Thymus (tissue), 11 donors: ENCODE data around the gene CACNA2D4. TPM values are rescaled to one million over a fixed set of nuclear protein-coding genes. Genes with fewer than 3 reads are reported as not detected.

Source experiments
- DNase-seq, 9 donors: peaks; one replicate each; pipeline ENCODE4 v3.0.0-alpha.2; 2013; ENCODE audit warnings: low spot score in 9 of 9, low read depth in 6 of 9, missing footprints in 1 of 9
- H3K27ac ChIP-seq, 2 donors: one replicate each; pipeline ENCODE4 v1.5.1; 2013; ENCODE audit warnings: control low read depth in 1 of 2, low read depth in 1 of 2, low read length in 1 of 2, mild to moderate bottlenecking in 1 of 2, moderate library complexity in 1 of 2
- H3K27me3 ChIP-seq, 2 donors: one replicate each; pipeline ENCODE4 v1.5.1; 2013; ENCODE audit warnings: low read length in 1 of 2; ENCODE audit not compliant: control insufficient read depth in 2 of 2, insufficient read depth in 1 of 2
- H3K36me3 ChIP-seq, 2 donors: one replicate each; pipeline ENCODE4 v1.5.1; 2013; ENCODE audit warnings: low read length in 1 of 2, mild to moderate bottlenecking in 1 of 2, moderate library complexity in 1 of 2; ENCODE audit not compliant: control insufficient read depth in 2 of 2, insufficient read depth in 2 of 2
- H3K4me1 ChIP-seq, 2 donors: one replicate each; pipeline ENCODE4 v1.5.1; 2013; ENCODE audit warnings: low read length in 2 of 2; ENCODE audit not compliant: control insufficient read depth in 2 of 2, insufficient read depth in 2 of 2
- H3K4me3 ChIP-seq, 2 donors: one replicate each; pipeline ENCODE4 v1.5.1; 2013; ENCODE audit warnings: low read length in 2 of 2, control low read depth in 1 of 2, mild to moderate bottlenecking in 1 of 2
- H3K9me3 ChIP-seq, 2 donors: one replicate each; pipeline ENCODE4 v1.5.1; 2013; ENCODE audit warnings: low read length in 1 of 2, mild to moderate bottlenecking in 1 of 2; ENCODE audit not compliant: control insufficient read depth in 2 of 2, insufficient read depth in 1 of 2
- WGBS: extraction: QIAGEN DNeasy Blood & Tissue Kit; methylation state at CpG from one replicate; pipeline ENCODE4 v1.1.7; 2013; 5-methylcytosine and 5-hydroxymethylcytosine counted together
- polyA plus RNA-seq: library from polyadenylated mRNA; stranded (reverse); fragments of 200-250 nt; gene quantifications from one replicate; pipeline ENCODE4 v1.2.3, GENCODE V29; 2013
- total RNA-seq: library from RNA; stranded (reverse); fragments of 120-200 nt; gene quantifications from one replicate; pipeline ENCODE4 v1.2.4, GENCODE V29; 2013
- donor health status: healthy.

CACNA2D4 gene
- total and polyA plus RNA-seq, 2 donors, result 4.9 to 5.1 TPM

DNA sequence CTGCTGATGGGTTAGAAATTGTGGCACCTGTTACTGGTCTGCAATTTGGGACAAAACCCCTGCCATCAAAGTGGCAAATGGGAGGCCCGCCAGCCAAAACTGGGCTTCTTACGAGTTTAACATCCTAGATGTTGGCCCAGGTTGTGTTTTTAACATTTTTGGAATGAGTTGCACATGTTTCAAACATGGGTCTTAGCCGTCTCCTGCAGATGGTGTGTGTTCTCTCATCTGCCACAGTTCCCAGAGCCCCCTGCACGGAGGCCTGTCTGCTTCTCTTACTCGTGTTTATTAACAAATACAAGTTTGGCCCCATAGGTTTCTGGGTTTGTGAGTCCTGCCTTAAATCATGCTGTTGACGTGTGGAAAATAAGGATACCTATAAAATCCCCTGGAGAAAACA is 46.5 kb downstream of the CACNA2D4 start:
- no peak overlapping the region for H3K4me3 ChIP-seq
- H3K27me3 ChIP-seq, result no peaks in the 10 kb centered on the region
- no peak overlapping the region for H3K27ac ChIP-seq
- H3K4me1 ChIP-seq, result no peaks in the 10 kb centered on the region
- 97% methylated on average over 6 of the region's 6 CpGs for WGBS
- no peaks in the 10 kb centered on the region for H3K36me3 ChIP-seq
- peaks cover 1 to 14% of the 10 kb centered on the region in 2 donors for H3K9me3 ChIP-seq
- no peak for DNase-seq

DNA sequence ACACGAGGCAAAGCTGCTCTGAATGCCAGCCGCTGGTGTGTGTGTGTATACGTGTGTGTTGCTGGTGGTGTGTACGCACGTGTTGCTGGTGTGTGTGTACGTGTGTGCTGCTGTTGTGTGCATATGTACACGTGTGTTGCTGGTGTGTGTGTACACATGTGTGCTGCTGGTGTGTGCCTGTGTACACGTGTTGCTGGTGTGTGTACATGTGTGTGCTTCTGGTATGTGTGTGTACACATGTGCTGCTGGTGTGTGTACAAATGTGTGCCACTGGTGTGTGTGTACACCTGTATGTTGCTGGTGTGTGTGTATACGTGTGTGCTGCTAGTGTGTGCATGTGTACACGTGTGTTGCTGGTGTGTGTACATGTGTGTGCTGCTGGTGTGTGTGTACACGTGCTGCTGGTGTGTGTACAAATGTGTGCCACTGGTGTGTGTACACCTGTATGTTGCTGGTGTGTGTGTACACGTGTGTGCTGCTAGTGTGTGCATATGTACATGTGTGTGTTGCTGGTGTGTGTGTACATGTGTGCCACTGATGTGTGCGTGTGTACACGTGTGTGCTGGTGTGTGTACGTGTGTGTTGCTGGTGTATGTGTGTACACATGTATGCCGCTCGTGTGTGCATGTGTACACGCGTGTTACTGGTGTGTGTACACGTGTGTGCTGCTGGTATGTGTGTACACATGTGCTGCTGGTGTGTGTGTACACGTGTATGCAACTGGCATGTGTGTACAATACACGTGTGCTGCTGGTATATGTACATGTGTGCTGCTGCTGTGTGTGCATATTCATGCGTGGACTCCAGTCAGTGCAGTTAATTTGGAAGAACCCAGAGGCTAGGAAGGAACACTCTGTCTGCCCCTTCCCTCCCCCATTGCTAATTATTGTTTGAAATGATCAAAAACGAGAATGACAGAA is 47.2 kb downstream of the CACNA2D4 start:
- H3K36me3 ChIP-seq, result no peaks in the 10 kb centered on the region
- H3K4me1 ChIP-seq, result no peaks in the 10 kb centered on the region
- no peaks in the 10 kb centered on the region for H3K27me3 ChIP-seq
- H3K9me3 ChIP-seq, result peaks cover 1 to 14% of the 10 kb centered on the region in 2 donors
- WGBS, result 96% methylated on average over 24 of the region's 24 CpGs
- no peak for DNase-seq
- no peak overlapping the region for H3K4me3 ChIP-seq
- H3K27ac ChIP-seq, result no peak overlapping the region

DNA sequence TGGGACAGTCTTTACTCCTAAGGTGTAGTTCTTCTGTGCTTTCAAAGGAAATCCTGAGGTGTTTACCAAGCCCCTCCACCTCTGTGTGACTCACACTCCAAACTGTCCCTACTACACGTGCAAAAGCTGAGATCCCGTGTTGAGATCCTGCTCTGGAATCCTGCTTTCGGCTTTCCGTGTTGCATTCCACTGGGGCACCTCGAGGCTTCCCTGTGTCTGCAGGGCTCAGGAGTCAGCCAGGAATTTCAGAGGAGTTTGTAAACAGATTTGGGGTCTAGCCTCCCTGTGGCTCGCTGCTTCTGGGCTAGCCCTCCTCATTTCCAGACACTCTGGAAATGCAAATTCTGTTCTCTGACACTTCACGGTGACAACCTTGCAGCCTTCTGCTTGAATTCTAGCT is 48.4 kb downstream of the CACNA2D4 start:
- no peak for DNase-seq
- no peak overlapping the region for H3K27ac ChIP-seq
- no peaks in the 10 kb centered on the region for H3K36me3 ChIP-seq
- H3K4me3 ChIP-seq, result no peak overlapping the region
- H3K9me3 ChIP-seq, result peaks cover 1 to 14% of the 10 kb centered on the region in 2 donors
- H3K4me1 ChIP-seq, result no peaks in the 10 kb centered on the region
- 72% methylated on average over 7 of the region's 7 CpGs for WGBS
- peaks cover 0 to 4% of the 10 kb centered on the region in 2 donors for H3K27me3 ChIP-seq

DNA sequence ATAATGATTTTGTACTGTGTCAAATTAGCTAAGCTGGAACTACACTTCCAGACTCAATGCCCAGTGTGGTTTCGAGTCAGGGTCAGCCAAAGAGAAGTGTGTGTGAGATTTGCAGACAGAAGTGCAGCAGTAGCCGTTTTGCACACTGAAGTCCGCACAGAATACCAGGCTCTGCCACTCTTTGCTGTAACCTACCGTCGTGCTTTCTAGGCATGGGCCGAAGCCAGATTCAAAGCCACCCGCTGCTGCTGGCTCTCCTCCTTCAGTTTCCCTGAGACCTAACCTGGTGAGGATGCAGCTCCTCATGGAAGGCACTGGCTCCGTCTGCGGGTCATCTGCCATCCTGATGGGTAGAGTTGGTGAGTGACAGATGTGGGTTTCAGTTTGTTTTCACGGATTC is 49.3 kb downstream of the CACNA2D4 start:
- no peaks in the 10 kb centered on the region for H3K36me3 ChIP-seq
- peaks cover 0 to 13% of the 10 kb centered on the region in 2 donors for H3K27me3 ChIP-seq
- no peak overlapping the region for H3K4me3 ChIP-seq
- no peaks in the 10 kb centered on the region for H3K4me1 ChIP-seq
- no peak overlapping the region for H3K27ac ChIP-seq
- WGBS, result 97% methylated on average over 10 of the region's 10 CpGs
- DNase-seq, result no peak
- H3K9me3 ChIP-seq, result peaks cover 1 to 14% of the 10 kb centered on the region in 2 donors

DNA sequence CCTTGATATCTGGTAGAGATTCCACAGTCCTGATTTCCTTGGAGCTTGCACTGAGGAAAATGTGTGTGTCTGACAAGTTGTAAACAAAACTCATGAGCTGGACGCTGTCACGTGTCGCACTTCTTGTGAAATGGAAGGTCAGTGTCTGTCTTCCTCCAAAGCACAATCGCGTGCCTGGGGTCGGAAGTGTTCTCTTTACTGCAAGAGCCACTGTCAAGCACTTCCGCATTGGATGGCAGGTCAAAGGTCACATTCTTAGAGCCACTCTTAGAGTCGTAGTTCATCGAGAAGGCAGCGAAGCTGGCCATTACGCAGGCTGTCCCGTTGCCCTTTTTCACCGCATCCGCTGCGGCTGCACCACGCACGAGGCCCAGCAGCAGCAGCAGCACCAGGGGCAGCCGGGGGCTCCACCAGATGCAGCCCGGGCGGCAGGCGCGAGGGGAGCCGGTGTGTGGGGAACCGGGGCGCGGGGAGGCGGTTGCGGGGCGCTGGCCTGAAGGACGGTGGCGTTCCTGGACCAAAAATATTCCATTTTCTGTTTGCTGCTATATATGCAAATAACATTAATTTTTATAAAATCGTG is 53.1 kb downstream of the CACNA2D4 start:
- H3K36me3 ChIP-seq, result no peaks in the 10 kb centered on the region
- H3K4me3 ChIP-seq, result no peak overlapping the region
- H3K9me3 ChIP-seq, result peaks cover 1 to 4% of the 10 kb centered on the region in 2 donors
- H3K27me3 ChIP-seq, result peaks cover 0 to 18% of the 10 kb centered on the region in 2 donors
- DNase-seq, result no peak
- H3K27ac ChIP-seq, result no peak overlapping the region
- 96% methylated on average over 32 of the region's 32 CpGs for WGBS
- H3K4me1 ChIP-seq, result no peaks in the 10 kb centered on the region

DNA sequence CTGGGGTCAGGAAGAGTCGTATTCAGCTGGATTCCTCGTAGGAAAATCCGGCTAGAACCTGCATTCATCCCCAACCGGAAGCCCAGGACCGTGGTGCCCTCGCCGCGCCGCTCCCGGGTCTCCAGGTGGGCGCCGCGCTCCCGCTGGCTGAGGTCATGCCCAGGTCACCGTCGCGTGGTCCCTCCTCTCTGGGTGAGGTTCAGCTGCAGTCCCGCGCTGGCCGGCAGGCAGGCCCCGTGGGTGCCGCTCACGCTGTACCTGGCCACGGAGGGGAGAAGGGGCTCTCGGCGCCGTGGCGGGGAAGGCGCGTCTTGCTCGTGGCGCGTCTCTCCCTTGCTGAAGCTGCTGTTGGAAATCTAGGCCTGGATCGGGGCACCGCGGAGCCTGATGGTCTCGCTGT is 53.6 kb downstream of the CACNA2D4 start:
- no peaks in the 10 kb centered on the region for H3K4me1 ChIP-seq
- no peak for DNase-seq

DNA sequence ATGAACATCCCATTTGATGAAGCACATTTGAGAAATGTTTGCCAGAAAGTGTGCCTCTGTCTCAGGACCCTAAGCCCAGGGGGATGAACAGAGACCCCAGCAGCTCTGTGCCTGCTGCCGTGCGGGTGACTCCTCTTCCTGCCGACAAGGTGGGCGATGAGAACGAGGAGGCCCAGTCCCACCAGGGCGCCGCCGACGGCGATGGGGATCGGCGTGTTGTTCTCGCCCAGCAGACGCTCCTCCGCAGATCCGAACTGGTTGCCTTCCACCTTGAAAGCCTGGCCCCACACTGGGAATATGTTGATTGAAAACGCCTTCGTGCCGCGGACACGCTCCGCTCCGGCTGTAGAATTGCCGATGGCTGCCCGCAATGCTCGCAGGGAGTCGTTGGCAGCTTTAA is 54.0 kb downstream of the CACNA2D4 start:
- no peak for DNase-seq
- no peak overlapping the region for H3K4me3 ChIP-seq
- H3K27ac ChIP-seq, result no peak overlapping the region
- H3K9me3 ChIP-seq, result peaks cover 1 to 4% of the 10 kb centered on the region in 2 donors
- H3K27me3 ChIP-seq, result peaks cover 0 to 18% of the 10 kb centered on the region in 2 donors
- no peaks in the 10 kb centered on the region for H3K4me1 ChIP-seq
- no peaks in the 10 kb centered on the region for H3K36me3 ChIP-seq
- WGBS, result 59% methylated on average over 27 of the region's 27 CpGs

More for the DNA sequence above, 53.6 kb downstream of the CACNA2D4 start:
- H3K36me3 ChIP-seq, result no peaks in the 10 kb centered on the region
- no peak overlapping the region for H3K27ac ChIP-seq
- 65% methylated on average over 37 of the region's 37 CpGs for WGBS
- no peak overlapping the region for H3K4me3 ChIP-seq
- H3K9me3 ChIP-seq, result peaks cover 1 to 4% of the 10 kb centered on the region in 2 donors
- H3K27me3 ChIP-seq, result peaks cover 0 to 18% of the 10 kb centered on the region in 2 donors

GRCh38 chr12:1863823-1864222 is 54.6 kb downstream of the CACNA2D4 start:
- Histone ChIP-seq H3K27me3 (peaks cover 0 to 18% of the 10 kb centered on the region in 2 donors), H3K36me3 (no peaks in the 10 kb centered on the region), H3K4me1 (no peaks in the 10 kb centered on the region), H3K27ac (no peak overlapping the region), H3K9me3 (no peaks in the 10 kb centered on the region), H3K4me3 (no peak overlapping the region)
- no peak for DNase-seq
- 96% methylated on average over 16 of the region's 16 CpGs for WGBS

DNA sequence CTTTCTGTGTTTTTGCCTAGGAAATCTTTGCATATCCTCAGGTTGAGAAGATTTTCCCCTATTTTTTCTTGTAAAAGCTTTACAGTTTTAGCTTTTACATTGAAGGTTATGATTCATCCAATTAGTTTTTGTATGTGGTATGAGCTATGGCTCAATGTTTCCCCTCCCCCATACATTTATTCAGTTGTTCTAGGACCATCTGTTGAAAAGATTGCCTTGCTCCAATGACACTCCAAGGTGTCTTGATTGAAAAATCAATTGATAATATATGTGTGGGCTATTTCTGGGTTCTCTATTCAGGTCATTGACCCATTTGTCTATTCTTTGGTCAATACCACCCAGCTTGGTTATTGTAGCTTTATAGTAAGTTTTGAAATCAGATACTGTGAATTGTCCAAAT is 55.5 kb downstream of the CACNA2D4 start:
- Histone ChIP-seq H3K4me1 (no peaks in the 10 kb centered on the region), H3K27ac (no peak overlapping the region), H3K4me3 (no peak overlapping the region), H3K36me3 (no peaks in the 10 kb centered on the region), H3K27me3 (peaks cover 0 to 18% of the 10 kb centered on the region in 2 donors), H3K9me3 (no peaks in the 10 kb centered on the region)
- DNase-seq, result no peak
